Urothelium cell line (cell line): ENCODE data around the gene EPG5.
"Not testable (repeated sequence)": the region's sequence is repeated elsewhere in the genome, so short reads cannot be mapped to it uniquely, and the experiment has no call there.

ENCODE experiments used
- DNase-seq: peaks from one replicate; pipeline ENCODE4 v3.0.0; 2011; ENCODE audit warnings: low spot score, mixed read lengths
- FAIRE-seq: peaks from 2 replicates; lab custom pipeline; 2011; peaks lifted over from hg19 to GRCh38; lab: Jason Lieb, UNC

Gene EPG5

GRCh38 chr18:45981821-45982220 is 14.7 kb upstream of the EPG5 start:
- DNase-seq (no peak), FAIRE-seq (no peak)

- DNase-seq (no peak), FAIRE-seq (no peak)
These were observed 13.1 kb upstream of the EPG5 start for GRCh38 chr18:45980229-45980628.

GRCh38 chr18:45978084-45978483 is 11.0 kb upstream of the EPG5 start:
- FAIRE-seq (no peak), DNase-seq (peak; percentile 13)

- FAIRE-seq, result no peak
- DNase-seq, result no peak
These were observed 9.8 kb upstream of the EPG5 start for GRCh38 chr18:45976974-45977373.

- FAIRE-seq, result no peak
These were observed 9.4 kb upstream of the EPG5 start for GRCh38 chr18:45976566-45976965.

GRCh38 chr18:45974088-45974536 is 7.0 kb upstream of the EPG5 start:
- FAIRE-seq, result no peak
- peak; percentile 42 for DNase-seq

More at GRCh38 chr18:45976566-45976965, 9.4 kb upstream of the EPG5 start:
- no peak for DNase-seq

GRCh38 chr18:45964913-45965312 is 2.2 kb downstream of the EPG5 start:
- not testable (repeated sequence) for FAIRE-seq, DNase-seq

GRCh38 chr18:45962866-45963265 is 4.3 kb downstream of the EPG5 start:
- FAIRE-seq, result no peak
- no peak for DNase-seq

GRCh38 chr18:45962461-45962860 is 4.7 kb downstream of the EPG5 start:
- DNase-seq, result peak; percentile 40
- no peak for FAIRE-seq

- DNase-seq, FAIRE-seq: not testable (repeated sequence)
These were observed 7.6 kb downstream of the EPG5 start for GRCh38 chr18:45959484-45959883.

GRCh38 chr18:45958730-45959129 is 8.4 kb downstream of the EPG5 start:
- FAIRE-seq, result no peak
- no peak for DNase-seq

- no peak for DNase-seq
- no peak for FAIRE-seq
These were observed 9.1 kb downstream of the EPG5 start for GRCh38 chr18:45958027-45958426.

GRCh38 chr18:45957100-45957499 is 10.0 kb downstream of the EPG5 start:
- FAIRE-seq (no peak), DNase-seq (no peak)

- FAIRE-seq (no peak), DNase-seq (peak; percentile 54)
These were observed 12.8 kb downstream of the EPG5 start for GRCh38 chr18:45954070-45954934.

- FAIRE-seq (no peak), DNase-seq (no peak)
These were observed 16.0 kb downstream of the EPG5 start for GRCh38 chr18:45951016-45951714.

- no peak for FAIRE-seq
- DNase-seq, result no peak
These were observed 21.5 kb downstream of the EPG5 start for GRCh38 chr18:45945669-45946068.

GRCh38 chr18:45940724-45941123 is 26.4 kb downstream of the EPG5 start:
- no peak for DNase-seq

GRCh38 chr18:45939236-45939635 is 27.9 kb downstream of the EPG5 start:
- DNase-seq (no peak), FAIRE-seq (no peak)

More at GRCh38 chr18:45940724-45941123, 26.4 kb downstream of the EPG5 start:
- no peak for FAIRE-seq

- DNase-seq (no peak), FAIRE-seq (no peak)
These were observed 28.6 kb downstream of the EPG5 start for GRCh38 chr18:45938488-45938935.

- no peak for DNase-seq
- no peak for FAIRE-seq
These were observed 31.4 kb downstream of the EPG5 start for GRCh38 chr18:45935591-45936335.

GRCh38 chr18:45932708-45933107 is 34.4 kb downstream of the EPG5 start:
- no peak for DNase-seq
- FAIRE-seq, result no peak
